Prostate gland (tissue), 2 donors: ENCODE measurements around the gene GRAMD1A.

Source experiments
- CTCF ChIP-seq, 4 experiments: fragments of 200-600 bp in 2 of 4; fragments of 450-650 bp in 2 of 4; sonication (generic) in 2 of 4; IDR thresholded peaks; 1 replicate in 3 of 4; 2 replicates in 1 of 4; pipeline ENCODE4 v1.5.1; 2016 to 2019; ENCODE audit warnings: antibody characterized with exemption in 4 of 4, mild to moderate bottlenecking in 2 of 4, moderate library complexity in 2 of 4
- POLR2A ChIP-seq: fragments of 450-650 bp; IDR thresholded peaks from one replicate; pipeline ENCODE4 v1.6.1; 2016; ENCODE audit warnings: antibody characterized with exemption, mild to moderate bottlenecking
- POLR2AphosphoS5 ChIP-seq: sonication (generic); formaldehyde crosslinking; IDR thresholded peaks from one replicate; pipeline ENCODE4 v1.6.1; 2017; ENCODE audit warnings: antibody characterized with exemption

DNA sequence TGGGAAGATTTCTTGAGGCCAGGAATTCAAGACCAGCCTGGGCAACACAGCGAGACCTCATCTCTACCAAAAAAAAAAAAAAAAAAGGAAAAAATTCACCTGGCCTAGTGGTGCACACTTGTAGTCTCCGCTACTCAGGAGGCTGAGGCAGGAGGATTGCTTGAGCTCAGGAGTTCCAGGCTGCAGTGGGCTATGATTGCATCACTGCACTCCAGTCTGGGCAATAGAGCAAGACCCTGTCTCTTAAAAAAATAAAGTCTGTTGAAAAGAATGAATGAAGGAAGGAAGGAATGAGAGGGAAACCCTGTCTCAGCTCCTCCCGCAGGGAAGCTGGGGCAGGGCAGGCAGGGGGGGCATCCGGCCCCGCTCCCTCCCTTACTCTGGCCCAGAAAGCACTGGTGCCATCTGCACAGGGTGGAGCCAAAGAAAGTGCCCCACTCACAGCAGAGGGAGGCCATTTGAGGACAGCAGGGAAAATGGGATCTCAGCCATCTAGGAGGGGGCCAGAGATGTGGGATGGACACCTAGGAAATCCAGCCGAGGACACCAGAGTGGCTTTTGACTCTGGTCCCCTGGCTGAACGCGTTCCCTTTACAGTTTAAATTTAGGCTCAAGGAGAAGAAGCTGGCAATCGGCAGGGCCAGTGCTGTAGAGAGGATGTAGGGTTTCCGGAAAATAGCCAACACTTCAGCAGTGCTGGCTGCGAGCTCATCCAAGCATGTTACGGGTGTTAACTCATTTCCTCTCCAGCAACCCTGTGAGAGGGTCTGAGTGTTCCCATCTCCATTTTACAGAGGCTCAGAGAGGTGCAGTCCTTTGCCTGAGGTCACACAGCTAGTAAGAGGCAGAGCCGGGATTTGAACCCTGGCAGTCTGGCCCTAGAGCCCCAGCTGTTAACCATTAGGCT, 37.8 kb downstream of the GRAMD1A start:
- TF ChIP-seq POLR2AphosphoS5 (no peak), CTCF (IDR thresholded peaks at IDR 0.05) (no peak), POLR2A (no peak)
